Memory B cell (primary cell): ENCODE results near the gene ARRB1.
A peak's percentile ranks its signal among the peaks of the same experiment; 100 is the strongest.
"Not testable (repeated sequence)": the region's sequence is repeated elsewhere in the genome, so short reads cannot be mapped to it uniquely, and the experiment has no call there.

ENCODE experiments used
- ATAC-seq: fragments of 150-1000 bp; cut with Tn5 transposase; 2 replicates; pipeline ENCODE4 v1.10.0; 2021; ENCODE audit warnings: low read depth, mild to moderate bottlenecking, moderate library complexity
- DNase-seq, 2 donors: peaks; one replicate each; pipeline ENCODE4 v3.0.0; 2022; ENCODE audit warnings: low spot score in 2 of 2
- H3K27ac Mint-ChIP-seq: one replicate; pipeline ENCODE4 v1.8.0; 2022; ENCODE audit warnings: mild to moderate bottlenecking, moderate library complexity, mixed read lengths
- H3K27me3 Mint-ChIP-seq: one replicate; pipeline ENCODE4 v1.8.0; 2022; ENCODE audit warnings: mixed read lengths
- H3K36me3 Mint-ChIP-seq: one replicate; pipeline ENCODE4 v1.8.0; 2022; ENCODE audit warnings: mild to moderate bottlenecking, mixed read lengths
- H3K4me1 Mint-ChIP-seq: one replicate; pipeline ENCODE4 v1.8.0; 2022; ENCODE audit warnings: mixed read lengths
- H3K4me3 Mint-ChIP-seq: one replicate; pipeline ENCODE4 v1.8.0; 2022; ENCODE audit warnings: mild to moderate bottlenecking, moderate library complexity, mixed read lengths
- H3K9me3 Mint-ChIP-seq: one replicate; pipeline ENCODE4 v1.8.0; 2022; ENCODE audit warnings: mixed read lengths

ARRB1 gene

DNA sequence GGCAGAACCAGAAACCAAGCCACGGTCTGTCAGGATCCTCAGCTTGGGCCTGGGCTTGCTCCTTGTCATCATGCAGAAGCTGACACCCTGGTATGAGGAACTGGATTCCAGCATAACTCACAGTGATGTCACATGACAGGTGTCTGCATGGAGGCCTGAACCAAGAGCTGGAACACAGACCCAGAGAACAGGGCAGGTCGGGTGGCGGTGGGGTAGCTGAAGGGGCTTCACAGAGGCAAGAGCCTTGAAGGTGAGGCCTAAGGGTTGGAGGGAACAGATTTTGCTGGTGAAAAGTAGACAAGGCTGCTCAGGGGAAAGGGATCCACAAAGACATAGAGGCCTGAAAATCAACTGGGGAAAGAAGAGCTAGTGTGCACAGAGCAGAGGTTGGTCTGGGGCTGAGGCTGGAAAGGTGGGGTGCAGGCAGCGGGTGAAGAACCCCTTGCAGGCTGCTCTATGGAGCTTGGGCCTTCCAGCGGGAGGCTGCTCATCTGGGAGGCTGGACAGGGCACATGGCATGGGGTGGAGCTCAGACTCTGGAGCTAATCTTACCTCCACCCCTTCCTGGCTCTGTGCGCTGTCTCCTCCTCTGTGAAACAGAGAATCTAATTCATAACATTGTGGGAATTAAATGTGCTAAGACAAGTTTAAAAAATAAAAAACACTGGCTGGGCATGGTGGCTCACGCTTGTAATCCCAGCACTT, 29.4 kb upstream of the ARRB1 start:
- Mint-ChIP-seq H3K27ac (peak overlapping the region; percentile 60), H3K36me3 (no peaks in the 10 kb centered on the region), H3K4me3 (no peak overlapping the region), H3K27me3 (peaks cover under 1% of the 10 kb centered on the region), H3K9me3 (no peaks in the 10 kb centered on the region), H3K4me1 (peaks cover 2% of the 10 kb centered on the region)
- ATAC-seq (no peak), DNase-seq (no peak)

DNA sequence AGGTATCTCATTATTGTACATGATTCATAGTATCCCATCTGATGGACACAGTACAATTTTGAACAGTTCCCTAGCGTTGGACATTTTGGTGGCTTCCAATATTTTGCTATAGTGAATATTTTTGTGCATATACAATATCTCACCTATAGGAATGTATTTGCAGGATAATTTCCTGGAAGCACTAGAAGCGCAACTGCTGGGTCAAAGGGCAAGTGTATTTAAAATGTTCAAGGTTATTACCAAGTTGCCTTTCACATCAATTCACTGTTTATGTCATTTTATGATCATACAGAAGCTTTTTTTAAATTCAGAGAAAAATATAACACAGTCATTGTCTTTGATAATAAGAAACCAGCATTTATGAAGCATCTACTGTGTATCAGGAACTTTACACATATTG, 28.8 kb upstream of the ARRB1 start:
- Mint-ChIP-seq H3K4me1 (peaks cover 4% of the 10 kb centered on the region), H3K4me3 (no peak overlapping the region), H3K27ac (no peak overlapping the region), H3K27me3 (peaks cover 2% of the 10 kb centered on the region), H3K36me3 (no peaks in the 10 kb centered on the region), H3K9me3 (no peaks in the 10 kb centered on the region)
- DNase-seq (no peak), ATAC-seq (no peak)

DNA sequence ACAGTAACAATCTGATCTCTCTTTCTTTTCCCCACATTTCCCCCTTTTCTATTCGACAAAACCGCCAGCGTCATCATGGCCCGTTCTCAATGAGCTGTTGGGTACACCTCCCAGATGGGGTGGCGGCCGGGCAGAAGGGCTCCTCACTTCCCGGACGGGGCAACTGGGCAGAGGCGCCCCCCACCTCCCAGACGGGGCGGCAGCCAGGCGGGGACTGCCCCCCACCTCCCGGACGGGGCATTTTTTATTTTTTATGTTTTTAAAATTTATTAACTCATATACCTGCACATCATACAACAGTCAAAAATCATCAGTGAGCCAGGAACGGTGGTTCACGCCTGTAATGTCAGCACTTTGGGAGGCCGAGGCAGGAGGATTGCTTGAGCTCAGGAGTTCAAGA, 27.3 kb upstream of the ARRB1 start:
- H3K9me3 Mint-ChIP-seq, H3K4me1 Mint-ChIP-seq, H3K36me3 Mint-ChIP-seq, DNase-seq, H3K27ac Mint-ChIP-seq, H3K27me3 Mint-ChIP-seq, ATAC-seq, H3K4me3 Mint-ChIP-seq: not testable (repeated sequence)

DNA sequence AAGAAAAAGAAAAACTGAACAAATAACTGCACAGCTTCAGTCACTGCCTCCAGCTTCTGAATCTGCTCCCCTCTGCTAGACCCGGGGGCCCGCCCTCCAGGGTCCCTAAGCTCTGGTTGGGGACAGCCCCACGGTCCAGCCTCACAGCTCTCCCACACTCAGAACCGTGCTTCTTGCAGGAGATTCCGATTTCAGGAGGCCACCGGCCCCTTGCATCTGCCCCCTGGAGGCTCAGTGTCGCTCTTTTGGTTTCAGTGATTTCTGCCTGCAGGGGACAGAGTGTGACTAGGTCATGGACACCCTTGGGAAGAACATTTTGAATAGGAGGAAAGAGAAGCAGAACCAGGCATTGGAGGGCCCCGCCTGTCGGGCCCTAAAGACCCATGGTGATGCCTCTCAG, 24.7 kb upstream of the ARRB1 start:
- no peaks in the 10 kb centered on the region for H3K9me3 Mint-ChIP-seq
- no peak overlapping the region for H3K4me3 Mint-ChIP-seq
- no peak overlapping the region for H3K27ac Mint-ChIP-seq
- peaks cover 2% of the 10 kb centered on the region for H3K4me1 Mint-ChIP-seq
- DNase-seq (no peak), ATAC-seq (no peak)
- peaks cover 3% of the 10 kb centered on the region for H3K27me3 Mint-ChIP-seq
- no peaks in the 10 kb centered on the region for H3K36me3 Mint-ChIP-seq

DNA sequence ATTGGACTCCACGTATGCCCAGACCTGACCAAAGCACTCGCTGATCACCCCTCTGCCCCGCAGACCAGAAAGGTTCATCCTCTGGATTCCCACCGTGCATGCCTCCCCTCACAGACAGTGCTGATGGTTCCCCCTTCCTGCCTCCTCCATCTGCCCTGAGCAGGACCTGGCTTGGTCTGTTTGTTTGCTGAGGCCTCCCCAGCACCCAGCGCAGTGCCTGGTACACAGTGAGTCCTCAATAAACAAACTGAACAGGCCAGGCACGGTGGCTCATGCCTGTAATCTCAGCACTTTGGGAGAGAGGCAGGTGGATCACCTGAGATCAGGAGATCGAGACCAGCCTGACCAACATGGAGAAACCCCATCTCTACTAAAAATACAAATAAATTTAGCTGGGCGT, 24.2 kb upstream of the ARRB1 start:
- H3K9me3 Mint-ChIP-seq: no peaks in the 10 kb centered on the region
- no peak for ATAC-seq
- no peak for DNase-seq
- H3K4me3 Mint-ChIP-seq: no peak overlapping the region
- H3K27ac Mint-ChIP-seq: no peak overlapping the region
- H3K36me3 Mint-ChIP-seq: no peaks in the 10 kb centered on the region
- peaks cover 2% of the 10 kb centered on the region for H3K4me1 Mint-ChIP-seq
- peaks cover 3% of the 10 kb centered on the region for H3K27me3 Mint-ChIP-seq

GRCh38 chr11:75374646-75375045, 23.2 kb upstream of the ARRB1 start:
- DNase-seq (no peak), ATAC-seq (no peak)
- peaks cover 6% of the 10 kb centered on the region for H3K4me1 Mint-ChIP-seq
- no peak overlapping the region for H3K27ac Mint-ChIP-seq
- H3K9me3 Mint-ChIP-seq: no peaks in the 10 kb centered on the region
- H3K27me3 Mint-ChIP-seq: peaks cover 3% of the 10 kb centered on the region
- H3K36me3 Mint-ChIP-seq: no peaks in the 10 kb centered on the region
- H3K4me3 Mint-ChIP-seq: no peak overlapping the region

GRCh38 chr11:75373201-75373600, 21.7 kb upstream of the ARRB1 start:
- Mint-ChIP-seq H3K27ac (no peak overlapping the region), H3K4me3 (no peak overlapping the region), H3K27me3 (peaks cover 3% of the 10 kb centered on the region), H3K36me3 (no peaks in the 10 kb centered on the region), H3K9me3 (peaks cover 1% of the 10 kb centered on the region), H3K4me1 (peaks cover 6% of the 10 kb centered on the region)
- DNase-seq (no peak), ATAC-seq (no peak)

DNA sequence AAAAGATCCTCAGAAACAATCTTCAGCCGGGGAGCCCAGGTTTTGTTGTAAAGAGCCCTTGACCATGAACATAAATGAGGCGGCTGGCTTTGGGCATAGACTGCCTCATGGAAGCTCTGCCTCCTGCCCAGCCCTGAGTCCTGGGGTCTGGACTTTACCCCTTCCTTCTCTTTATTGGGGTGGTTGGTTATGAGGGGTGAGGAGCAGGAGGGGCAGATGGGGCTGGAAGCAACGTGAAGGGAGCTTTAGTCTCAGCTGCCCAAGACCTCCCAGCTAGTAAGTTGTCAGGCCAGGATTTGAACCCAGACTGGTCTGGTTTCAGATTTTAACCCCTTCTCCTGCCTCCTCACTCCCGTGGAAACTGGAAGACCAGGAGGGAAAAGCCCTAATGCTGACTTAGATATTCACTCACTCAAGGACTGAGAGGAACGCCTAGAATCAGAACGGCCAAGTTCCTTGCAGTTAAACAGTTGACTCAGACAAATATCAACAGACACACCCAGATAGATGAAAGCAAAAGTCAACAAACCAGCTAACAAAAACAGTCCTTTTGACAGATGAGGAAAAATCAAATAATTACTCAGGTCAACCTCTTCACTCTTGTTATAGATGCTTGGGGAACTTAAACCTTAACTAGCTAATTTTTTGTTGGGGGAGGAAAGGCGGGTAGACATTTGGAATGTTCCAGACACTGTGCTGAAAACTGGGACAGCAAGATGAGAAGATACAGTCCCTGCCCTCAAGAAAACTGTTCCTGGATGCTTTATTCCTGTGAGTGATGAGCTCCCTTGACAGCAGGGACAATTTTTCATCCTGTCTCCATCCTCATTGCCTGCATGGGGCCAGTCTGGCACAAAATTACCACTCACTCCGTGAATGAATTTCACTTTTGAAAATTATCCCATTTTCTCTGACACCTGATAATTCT, 20.8 kb upstream of the ARRB1 start:
- no peak for ATAC-seq
- Mint-ChIP-seq H3K4me3 (no peak overlapping the region), H3K27ac (no peak overlapping the region), H3K36me3 (no peaks in the 10 kb centered on the region), H3K9me3 (peaks cover 1% of the 10 kb centered on the region), H3K4me1 (peaks cover 6% of the 10 kb centered on the region), H3K27me3 (peaks cover 3% of the 10 kb centered on the region)
- DNase-seq: no peak

GRCh38 chr11:75369560-75370255, 18.2 kb upstream of the ARRB1 start:
- H3K4me1 Mint-ChIP-seq: peaks cover 7% of the 10 kb centered on the region
- H3K9me3 Mint-ChIP-seq: peaks cover 1% of the 10 kb centered on the region
- no peak for DNase-seq
- H3K36me3 Mint-ChIP-seq: no peaks in the 10 kb centered on the region
- ATAC-seq: no peak
- H3K4me3 Mint-ChIP-seq: no peak overlapping the region
- peaks cover 1% of the 10 kb centered on the region for H3K27me3 Mint-ChIP-seq
- H3K27ac Mint-ChIP-seq: no peak overlapping the region

DNA sequence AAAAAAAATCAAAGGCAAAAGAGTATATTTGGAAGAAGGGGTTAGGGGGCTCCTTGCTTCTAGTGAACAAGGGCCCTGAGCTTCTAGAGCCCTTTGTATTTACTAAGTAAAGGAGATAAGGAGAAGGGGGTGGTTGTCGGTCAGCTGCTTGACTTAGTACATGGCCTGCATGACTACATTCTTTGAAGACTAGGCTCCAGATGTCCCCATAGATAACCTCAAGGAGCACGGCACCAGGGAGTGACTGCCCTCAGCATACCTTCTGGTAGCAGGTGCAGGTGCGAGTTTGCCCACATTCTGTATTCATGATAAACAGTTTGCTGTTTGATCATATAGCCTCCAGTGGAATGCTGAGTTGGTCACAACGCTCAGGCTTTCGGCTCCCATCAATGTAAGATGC, 15.4 kb upstream of the ARRB1 start:
- H3K27me3 Mint-ChIP-seq, H3K36me3 Mint-ChIP-seq, H3K27ac Mint-ChIP-seq, ATAC-seq, H3K4me3 Mint-ChIP-seq, H3K9me3 Mint-ChIP-seq, H3K4me1 Mint-ChIP-seq, DNase-seq: not testable (repeated sequence)

GRCh38 chr11:75365711-75366181, 14.3 kb upstream of the ARRB1 start:
- Mint-ChIP-seq H3K36me3 (no peaks in the 10 kb centered on the region), H3K9me3 (peaks cover 1% of the 10 kb centered on the region), H3K27me3 (peaks cover 4% of the 10 kb centered on the region), H3K4me1 (peaks cover 7% of the 10 kb centered on the region), H3K27ac (no peak overlapping the region), H3K4me3 (no peak overlapping the region)
- DNase-seq (no peak), ATAC-seq (peak; percentile 67)

DNA sequence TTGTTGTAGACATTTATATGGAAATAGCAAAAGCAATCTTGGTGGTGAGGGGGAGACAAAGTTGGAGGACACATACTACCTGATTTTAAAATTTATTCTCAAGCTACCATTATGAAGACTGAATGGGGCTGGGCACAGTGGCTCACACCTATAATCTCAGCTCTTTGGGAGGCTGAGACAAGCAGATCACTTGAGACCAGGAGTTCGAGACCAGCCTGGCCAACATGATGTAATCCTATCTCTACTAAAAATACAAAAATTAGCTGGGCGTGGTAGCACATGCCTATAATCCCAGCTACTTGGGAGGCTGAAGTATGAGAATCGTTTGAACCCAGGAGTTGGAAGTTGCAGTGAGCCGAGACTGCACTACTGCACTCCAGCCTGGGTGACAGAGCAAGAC, 10.8 kb upstream of the ARRB1 start:
- H3K4me3 Mint-ChIP-seq, H3K9me3 Mint-ChIP-seq, DNase-seq, H3K36me3 Mint-ChIP-seq, ATAC-seq, H3K27ac Mint-ChIP-seq, H3K4me1 Mint-ChIP-seq, H3K27me3 Mint-ChIP-seq: not testable (repeated sequence)

- Mint-ChIP-seq H3K27ac (no peak overlapping the region), H3K4me3 (no peak overlapping the region), H3K36me3 (no peaks in the 10 kb centered on the region), H3K9me3 (no peaks in the 10 kb centered on the region), H3K4me1 (peaks cover 20% of the 10 kb centered on the region), H3K27me3 (peaks cover 8% of the 10 kb centered on the region)
- ATAC-seq (no peak), DNase-seq (no peak)
These were observed 5.2 kb upstream of the ARRB1 start for GRCh38 chr11:75356613-75357012.

GRCh38 chr11:75355051-75355450, 3.6 kb upstream of the ARRB1 start:
- peaks cover 8% of the 10 kb centered on the region for H3K27me3 Mint-ChIP-seq
- DNase-seq: no peak
- H3K27ac Mint-ChIP-seq: no peak overlapping the region
- ATAC-seq: no peak
- no peak overlapping the region for H3K4me3 Mint-ChIP-seq
- peaks cover 23% of the 10 kb centered on the region for H3K4me1 Mint-ChIP-seq
- no peaks in the 10 kb centered on the region for H3K36me3 Mint-ChIP-seq
- no peaks in the 10 kb centered on the region for H3K9me3 Mint-ChIP-seq
